ENCODE data around the gene MCM6.
"Not testable (repeated sequence)": the region's sequence is repeated elsewhere in the genome, so short reads cannot be mapped to it uniquely, and the experiment has no call there.

Gene MCM6

DNA sequence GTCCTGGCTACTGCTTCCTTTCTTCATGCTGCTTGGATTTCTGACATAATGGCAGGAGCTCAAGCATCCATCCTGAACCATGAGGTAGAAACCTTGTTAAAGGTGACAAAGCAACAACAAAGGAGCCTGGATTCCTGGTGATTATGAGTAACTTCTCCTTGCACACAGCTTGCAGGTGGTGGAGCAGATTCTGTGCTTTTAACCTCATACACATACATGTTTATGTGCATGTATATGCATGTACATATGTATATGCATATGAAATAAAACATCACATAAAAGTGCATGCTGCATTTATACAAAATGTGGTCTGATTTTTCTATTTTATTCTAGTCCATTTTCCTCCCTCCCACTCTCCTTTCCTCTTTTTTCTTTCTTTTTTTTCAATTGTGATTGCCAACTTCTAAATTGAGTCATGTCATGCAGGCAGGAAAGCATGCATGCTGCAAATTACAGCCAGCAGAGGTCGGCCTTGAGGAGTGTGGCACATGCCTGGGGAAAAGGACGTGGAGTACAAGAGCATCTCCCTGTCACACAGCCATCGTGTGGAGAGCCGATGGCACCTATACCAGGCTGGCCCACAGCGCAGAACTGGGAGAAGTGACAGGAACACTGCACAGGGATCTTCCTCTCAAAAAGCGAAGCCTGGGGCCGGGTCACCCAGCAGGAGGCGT, 57.2 kb downstream of the MCM6 start:
- no peak for DNase-seq

GRCh38 chr2:135817951-135818350, 58.3 kb downstream of the MCM6 start:
- no peak for DNase-seq

GRCh38 chr2:135817466-135817865, 58.8 kb downstream of the MCM6 start:
- DNase-seq = no peak

- DNase-seq = no peak
Observed at GRCh38 chr2:135815269-135815668, 61.0 kb downstream of the MCM6 start.

DNA sequence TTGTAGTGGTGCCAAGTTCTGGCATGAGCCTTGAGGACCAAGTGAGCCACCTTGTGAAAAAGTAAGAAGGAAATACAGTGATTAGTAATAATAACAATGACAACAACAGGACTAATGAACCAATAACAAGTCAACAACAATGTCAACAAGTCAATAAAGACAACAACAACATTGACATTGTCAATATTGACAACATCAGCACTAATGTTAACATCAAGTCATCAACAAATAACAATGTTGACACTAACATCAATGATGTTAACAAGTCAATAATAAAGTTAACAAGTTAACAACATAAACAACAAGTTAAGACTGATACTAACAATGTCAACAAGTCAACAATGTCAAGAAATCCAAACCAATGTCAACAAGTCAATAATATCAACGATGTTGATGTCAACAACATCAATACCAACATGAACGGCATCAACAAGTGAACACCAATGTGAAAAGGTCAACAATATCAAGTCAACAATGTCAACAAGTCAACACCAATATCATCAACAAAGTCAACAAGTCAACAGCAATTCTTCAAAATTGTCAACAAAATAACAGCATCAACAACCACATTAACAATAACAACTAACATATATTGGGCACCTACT, 63.2 kb downstream of the MCM6 start:
- no peak for DNase-seq

DNA sequence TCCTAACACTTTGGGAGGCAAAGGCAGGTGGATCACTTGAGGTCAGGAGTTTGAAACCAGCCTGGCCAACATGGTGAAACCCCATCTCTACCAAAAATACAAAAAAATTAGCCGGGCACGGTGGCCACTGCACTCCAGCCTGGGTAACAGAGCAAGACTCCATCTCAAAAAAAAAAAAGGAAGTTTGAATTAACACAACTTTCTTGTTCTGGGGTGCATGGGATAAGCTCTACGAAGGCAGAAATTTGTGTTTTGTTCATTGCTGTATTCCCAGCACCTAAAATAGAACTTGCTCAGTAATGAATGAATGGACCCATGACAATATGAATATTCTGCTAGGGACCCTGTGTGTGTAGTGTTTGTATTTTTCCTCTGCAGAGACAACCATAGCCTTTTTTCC, 68.4 kb downstream of the MCM6 start:
- not testable (repeated sequence) for DNase-seq

- DNase-seq = no peak
Observed at GRCh38 chr2:135803278-135803677, 73.0 kb downstream of the MCM6 start.

GRCh38 chr2:135802350-135802749, 73.9 kb downstream of the MCM6 start:
- no peak for DNase-seq

GRCh38 chr2:135800513-135801460, 75.5 kb downstream of the MCM6 start:
- DNase-seq = no peak

GRCh38 chr2:135799738-135800137, 76.5 kb downstream of the MCM6 start:
- DNase-seq = no peak

GRCh38 chr2:135798762-135799161, 77.5 kb downstream of the MCM6 start:
- no peak for DNase-seq

GRCh38 chr2:135798275-135798705, 78.0 kb downstream of the MCM6 start:
- no peak for DNase-seq

- peak; percentile 39 to 74 (median 53) for DNase-seq
Observed at GRCh38 chr2:135797497-135798274, 78.6 kb downstream of the MCM6 start.

- DNase-seq = no peak
Observed at GRCh38 chr2:135796606-135797005, 79.6 kb downstream of the MCM6 start.

DNA sequence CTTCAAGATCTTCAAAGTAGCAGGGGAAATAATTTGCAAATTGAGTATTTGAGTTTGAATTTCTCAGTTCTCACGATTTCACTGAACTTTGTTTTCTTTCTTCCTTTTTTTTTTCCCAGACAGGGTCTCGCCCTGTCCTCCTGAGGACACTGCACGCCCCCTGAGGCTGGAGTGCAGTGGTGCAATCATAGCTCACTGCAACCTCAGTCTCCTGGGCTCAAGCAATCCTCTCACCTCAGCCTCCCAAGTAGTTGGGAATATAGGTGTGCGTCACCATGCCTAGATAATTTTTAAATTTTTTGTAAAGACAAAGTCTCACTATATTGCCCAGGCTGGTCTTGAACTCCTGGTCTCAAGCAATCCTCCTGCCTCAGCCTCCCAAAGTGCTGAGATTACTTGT, 80.6 kb downstream of the MCM6 start:
- not testable (repeated sequence) for DNase-seq

DNA sequence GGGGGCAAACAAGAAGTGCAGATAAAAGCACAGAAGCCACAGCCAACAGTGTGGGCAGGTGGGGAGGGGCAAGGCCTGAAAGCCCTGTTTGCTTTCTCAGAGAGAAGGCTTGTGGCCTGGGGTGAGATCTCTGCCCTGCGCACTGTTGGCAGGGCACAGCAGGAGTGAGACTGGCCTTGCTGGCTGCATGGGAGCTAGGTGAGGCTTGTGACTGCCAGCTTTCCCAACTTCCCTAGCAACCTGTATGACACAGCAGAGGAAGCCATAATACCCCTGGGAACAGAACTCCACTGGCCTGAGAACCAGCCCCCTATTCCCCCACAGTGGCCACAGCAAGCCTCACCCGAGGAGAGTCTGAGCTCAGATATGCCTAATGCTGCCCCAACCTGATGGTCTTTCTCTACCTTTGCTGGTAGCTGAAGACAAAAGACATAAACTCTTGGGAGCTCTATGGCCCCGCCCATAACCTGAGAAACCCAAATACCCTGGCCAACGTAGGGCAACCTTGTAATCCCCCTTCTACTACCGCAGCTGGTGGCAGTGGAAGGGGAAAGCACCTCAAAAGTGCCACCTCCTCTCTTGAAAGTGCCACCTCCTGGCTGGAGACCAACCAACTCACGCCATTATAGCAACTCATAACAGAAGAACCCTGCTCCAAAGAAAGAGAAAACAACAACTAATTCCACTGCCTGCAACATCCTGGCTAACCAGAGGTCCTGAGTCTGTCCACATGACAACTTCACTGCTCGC, 83.7 kb downstream of the MCM6 start:
- DNase-seq = no peak

DNA sequence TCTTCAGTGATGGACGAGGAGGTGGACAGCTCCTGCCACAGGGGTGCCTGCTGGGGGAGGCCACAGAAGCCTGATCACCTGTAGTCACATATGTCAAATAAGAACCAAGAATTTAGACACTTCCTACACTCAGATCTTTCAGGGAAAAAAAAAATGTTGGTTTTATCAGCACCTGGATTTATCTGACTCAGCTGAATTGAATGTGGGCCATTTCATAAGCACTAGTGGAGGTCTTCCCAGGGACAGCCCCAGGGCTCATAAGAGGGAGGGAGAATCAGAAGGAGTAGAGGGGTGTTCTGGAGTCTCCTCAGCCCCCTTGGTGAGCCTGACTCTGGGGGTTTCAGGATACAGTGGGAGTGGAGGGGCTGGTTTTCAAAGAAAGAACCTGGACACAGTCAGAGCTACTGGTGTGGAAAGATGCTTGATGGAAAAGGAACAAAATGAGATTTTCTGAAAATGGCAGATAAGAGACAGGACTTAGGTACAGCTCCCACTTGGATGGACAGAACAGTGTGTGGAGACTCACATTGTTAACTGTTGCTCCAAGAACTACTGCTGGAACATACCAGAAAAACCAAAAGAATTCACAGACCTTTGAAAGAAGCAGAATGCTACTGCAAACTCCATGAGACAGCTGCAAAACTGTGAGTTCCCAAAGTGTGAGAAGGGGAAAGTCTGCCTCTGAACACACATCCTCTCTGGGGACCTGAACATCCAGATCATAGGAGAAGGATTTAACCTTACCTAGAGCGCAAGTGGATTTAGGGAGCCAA, 84.6 kb downstream of the MCM6 start:
- DNase-seq = no peak

GRCh38 chr2:135790423-135790822, 85.8 kb downstream of the MCM6 start:
- DNase-seq = no peak

All from stimulated activated naive CD4-positive, alpha-beta T cell (primary cell).